Stimulated activated CD4-positive, alpha-beta T cell treated with anti-CD3 and anti-CD28 coated beads, Interleukin-12 subunit alpha, Interleukin-12 subunit beta, amount 100 ng/mL, for 4 hours (primary cell): ENCODE results near the gene APOL3.
"Not testable (repeated sequence)": the region's sequence is repeated elsewhere in the genome, so short reads cannot be mapped to it uniquely, and the experiment has no call there.

Experiments
- DNase-seq: peaks from one replicate; pipeline ENCODE4 v3.0.0-alpha.2; 2020

Gene APOL3

DNA sequence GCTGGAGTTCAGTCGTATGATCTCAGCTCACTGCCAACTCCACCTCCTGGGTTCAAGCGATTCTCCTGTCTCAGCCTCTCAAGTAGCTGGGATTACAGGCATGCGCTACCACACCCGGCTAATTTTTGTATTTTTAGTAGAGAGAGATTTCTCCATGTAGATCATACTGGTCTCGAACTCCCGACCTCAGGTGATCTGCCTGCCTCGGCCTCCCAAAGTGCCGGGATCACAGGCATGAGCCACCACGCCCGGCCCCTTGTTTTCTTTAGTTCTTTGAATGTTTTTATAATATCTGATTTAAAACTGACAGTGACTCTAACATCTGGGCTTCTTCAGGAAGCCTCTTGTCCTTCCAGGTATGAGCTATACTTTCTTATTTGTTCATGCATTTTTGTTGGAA, 61.0 kb downstream of the APOL3 start:
- DNase-seq, result not testable (repeated sequence)

GRCh38 chr22:36097880-36098279, 62.7 kb downstream of the APOL3 start:
- DNase-seq, result no peak

GRCh38 chr22:36090772-36091171, 69.8 kb downstream of the APOL3 start:
- not testable (repeated sequence) for DNase-seq
